ENCODE measurements around the gene CERK. TPM values are rescaled to one million over a fixed set of nuclear protein-coding genes. Genes with fewer than 3 reads are reported as not detected.

Gene CERK
- total RNA-seq, 1 donor from 2014 or later: 46.3 TPM

DNA sequence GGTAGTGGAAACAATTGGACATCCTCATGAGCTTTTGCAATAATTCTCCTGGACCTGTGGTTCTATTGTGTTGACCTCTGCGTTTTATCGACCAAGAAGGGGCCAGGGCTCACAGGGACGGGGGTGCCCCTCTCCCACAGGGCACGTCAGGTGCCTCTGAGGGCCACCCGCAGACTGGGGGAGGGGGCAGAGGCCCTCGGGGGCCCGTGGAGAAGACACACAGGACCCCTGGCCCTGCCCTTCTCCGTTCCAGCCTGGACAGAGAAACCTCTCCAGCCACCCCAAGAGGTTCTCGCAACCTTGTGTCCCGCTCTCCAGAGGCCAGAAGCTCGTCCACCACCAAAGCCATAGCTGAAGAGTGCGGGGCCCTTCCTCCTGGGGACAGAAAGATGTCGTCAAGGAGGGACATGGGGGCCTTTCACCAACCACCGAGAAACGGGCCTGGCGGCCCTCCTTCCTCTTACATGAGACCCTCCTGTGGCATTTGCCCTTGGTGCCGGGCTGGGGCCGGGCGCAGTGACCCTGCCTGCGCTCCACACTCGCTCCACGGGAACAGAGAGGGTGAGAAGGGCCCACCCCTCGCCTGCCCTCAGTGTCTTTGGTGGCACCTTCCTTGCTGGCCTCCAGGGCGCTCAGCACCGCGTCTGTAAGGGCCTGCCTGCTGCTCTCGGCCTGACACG lies 60.6 kb downstream of the CERK start:
- no peaks in the 10 kb centered on the region for H3K36me3 ChIP-seq (ENCODE audit: control insufficient read depth, insufficient read depth, low read length)
- no peak overlapping the region for H3K4me3 ChIP-seq (ENCODE audit: low read depth, low read length)
- DNase-seq (ENCODE audit: low read depth): no peak
- TF ChIP-seq, protein P1, sequence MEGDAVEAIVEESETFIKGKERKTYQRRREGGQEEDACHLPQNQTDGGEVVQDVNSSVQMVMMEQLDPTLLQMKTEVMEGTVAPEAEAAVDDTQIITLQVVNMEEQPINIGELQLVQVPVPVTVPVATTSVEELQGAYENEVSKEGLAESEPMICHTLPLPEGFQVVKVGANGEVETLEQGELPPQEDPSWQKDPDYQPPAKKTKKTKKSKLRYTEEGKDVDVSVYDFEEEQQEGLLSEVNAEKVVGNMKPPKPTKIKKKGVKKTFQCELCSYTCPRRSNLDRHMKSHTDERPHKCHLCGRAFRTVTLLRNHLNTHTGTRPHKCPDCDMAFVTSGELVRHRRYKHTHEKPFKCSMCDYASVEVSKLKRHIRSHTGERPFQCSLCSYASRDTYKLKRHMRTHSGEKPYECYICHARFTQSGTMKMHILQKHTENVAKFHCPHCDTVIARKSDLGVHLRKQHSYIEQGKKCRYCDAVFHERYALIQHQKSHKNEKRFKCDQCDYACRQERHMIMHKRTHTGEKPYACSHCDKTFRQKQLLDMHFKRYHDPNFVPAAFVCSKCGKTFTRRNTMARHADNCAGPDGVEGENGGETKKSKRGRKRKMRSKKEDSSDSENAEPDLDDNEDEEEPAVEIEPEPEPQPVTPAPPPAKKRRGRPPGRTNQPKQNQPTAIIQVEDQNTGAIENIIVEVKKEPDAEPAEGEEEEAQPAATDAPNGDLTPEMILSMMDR (IDR thresholded peaks at IDR 0.05; ENCODE audit: insufficient read depth, low read length, poor library complexity, severe bottlenecking): no peak
- H3K27me3 ChIP-seq (ENCODE audit: control insufficient read depth, insufficient read depth, low read length): no peaks in the 10 kb centered on the region

DNA sequence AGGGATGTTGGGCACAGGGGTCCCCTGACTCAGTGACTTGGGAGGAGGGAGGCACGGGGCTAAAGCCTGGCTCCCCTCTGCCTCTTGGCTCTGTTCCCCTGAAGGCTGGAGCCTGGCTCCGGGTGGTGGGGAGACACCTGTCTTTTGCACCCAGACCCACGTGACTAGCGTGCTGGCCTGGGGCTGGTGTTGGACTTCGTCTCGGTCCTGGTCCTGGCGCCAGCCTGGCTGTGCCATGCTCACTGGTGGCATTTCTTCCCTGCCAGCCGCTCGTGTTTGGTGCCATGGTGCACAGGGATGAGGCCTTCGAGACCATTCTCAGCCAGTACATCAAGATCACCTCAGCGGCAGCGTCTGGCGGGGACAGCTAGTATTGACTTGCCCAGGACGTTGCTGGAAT lies 61.2 kb downstream of the CERK start:
- DNase-seq (ENCODE audit: low read depth): no peak
- TF ChIP-seq, protein P1 (IDR thresholded peaks at IDR 0.05; ENCODE audit: insufficient read depth, low read length, poor library complexity, severe bottlenecking): no peak
- Histone ChIP-seq H3K4me3 (ENCODE audit: low read depth, low read length) (no peak overlapping the region), H3K27me3 (ENCODE audit: control insufficient read depth, insufficient read depth, low read length) (no peaks in the 10 kb centered on the region), H3K36me3 (ENCODE audit: control insufficient read depth, insufficient read depth, low read length) (no peaks in the 10 kb centered on the region)

DNA sequence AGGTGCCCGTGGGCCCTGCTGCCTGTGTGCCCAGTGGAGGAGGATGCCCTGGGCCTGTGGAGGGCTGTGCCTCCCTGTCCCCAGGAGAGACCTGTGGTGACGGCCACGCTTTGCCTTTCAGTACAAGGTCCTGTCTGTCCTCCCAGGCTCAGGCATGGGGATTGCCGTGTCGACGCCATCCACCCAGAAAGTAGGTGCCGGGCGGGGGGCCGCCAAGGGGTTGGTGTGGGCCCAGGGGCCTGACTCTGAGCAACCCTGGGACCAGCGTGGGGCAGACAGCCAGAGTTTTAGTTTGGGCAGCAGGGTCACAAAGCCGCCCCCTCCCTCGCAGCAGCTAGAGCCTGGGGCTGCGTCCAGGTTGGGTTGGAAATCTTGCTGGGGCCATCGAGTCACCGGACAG lies 61.6 kb downstream of the CERK start:
- H3K4me3 ChIP-seq (ENCODE audit: low read depth, low read length): no peak overlapping the region
- no peak for DNase-seq (ENCODE audit: low read depth)
- TF ChIP-seq, protein P1 (IDR thresholded peaks at IDR 0.05; ENCODE audit: insufficient read depth, low read length, poor library complexity, severe bottlenecking): no peak
- no peaks in the 10 kb centered on the region for H3K27me3 ChIP-seq (ENCODE audit: control insufficient read depth, insufficient read depth, low read length)
- no peaks in the 10 kb centered on the region for H3K36me3 ChIP-seq (ENCODE audit: control insufficient read depth, insufficient read depth, low read length)

DNA sequence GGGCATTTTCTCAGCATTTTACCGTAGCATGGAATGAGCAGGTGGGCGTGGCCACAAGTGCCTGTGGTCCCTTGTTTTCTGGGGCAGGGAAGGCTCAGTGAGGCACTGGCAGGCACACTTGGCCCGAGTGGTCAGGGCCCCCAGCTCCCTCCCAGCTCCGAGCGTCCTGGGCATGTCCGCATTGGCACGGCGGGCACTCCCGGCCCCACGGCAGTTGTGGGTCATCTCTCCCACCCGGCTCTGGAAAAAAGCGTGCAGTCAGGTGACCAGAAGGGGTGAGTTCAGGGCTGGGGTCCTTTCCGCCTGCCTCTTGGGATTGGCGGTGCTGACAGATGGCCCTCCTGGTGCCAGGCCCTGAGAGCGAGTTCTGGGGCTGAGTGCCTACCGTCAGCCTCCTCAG lies 62.1 kb downstream of the CERK start:
- DNase-seq (ENCODE audit: low read depth): no peak
- no peaks in the 10 kb centered on the region for H3K36me3 ChIP-seq (ENCODE audit: control insufficient read depth, insufficient read depth, low read length)
- H3K4me3 ChIP-seq (ENCODE audit: low read depth, low read length): no peak overlapping the region
- H3K27me3 ChIP-seq (ENCODE audit: control insufficient read depth, insufficient read depth, low read length): no peaks in the 10 kb centered on the region
- TF ChIP-seq, protein P1 (IDR thresholded peaks at IDR 0.05; ENCODE audit: insufficient read depth, low read length, poor library complexity, severe bottlenecking): no peak

DNA sequence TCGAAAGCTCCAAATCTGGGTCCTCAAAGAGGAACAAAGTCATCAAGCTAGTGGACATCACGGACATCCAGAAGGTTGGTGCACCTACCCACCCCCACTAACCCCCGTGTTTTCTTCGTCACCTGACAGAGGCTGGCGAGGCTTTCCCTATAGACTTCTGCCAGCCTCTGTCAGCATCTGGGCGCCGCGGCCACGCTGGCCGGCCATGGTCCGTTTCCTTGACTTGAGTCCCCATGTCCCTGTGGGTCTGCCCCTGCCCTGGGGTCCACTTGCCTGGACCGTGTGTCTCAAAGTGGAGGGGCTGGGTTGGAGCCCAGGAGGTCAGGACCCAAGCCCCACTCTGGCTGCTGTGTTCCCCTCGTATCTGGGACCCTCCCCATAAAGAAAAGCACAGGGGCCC lies 62.6 kb downstream of the CERK start:
- Histone ChIP-seq H3K36me3 (ENCODE audit: control insufficient read depth, insufficient read depth, low read length) (no peaks in the 10 kb centered on the region), H3K4me3 (ENCODE audit: low read depth, low read length) (no peak overlapping the region), H3K27me3 (ENCODE audit: control insufficient read depth, insufficient read depth, low read length) (no peaks in the 10 kb centered on the region)
- no peak for DNase-seq (ENCODE audit: low read depth)
- TF ChIP-seq, protein P1 (IDR thresholded peaks at IDR 0.05; ENCODE audit: insufficient read depth, low read length, poor library complexity, severe bottlenecking): no peak

DNA sequence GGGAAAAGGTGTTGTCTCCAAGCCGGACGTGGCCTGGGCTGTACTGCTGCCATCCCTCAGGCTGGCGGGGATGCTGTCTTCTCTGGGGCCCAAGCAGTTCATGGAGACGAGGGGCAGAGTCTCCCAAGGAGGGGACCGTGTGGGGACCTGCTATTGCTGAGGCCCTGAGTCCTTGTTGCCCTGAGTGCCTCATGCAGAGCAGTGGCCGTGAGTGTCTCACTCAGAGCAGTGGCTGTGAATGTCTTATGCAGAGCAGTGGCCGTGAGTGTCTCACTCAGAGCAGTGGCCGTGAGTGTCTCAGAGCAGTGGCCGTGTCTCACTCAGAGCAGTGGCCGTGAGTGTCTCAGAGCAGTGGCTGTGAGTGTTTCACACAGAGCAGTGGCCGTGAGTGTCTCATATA lies 63.1 kb downstream of the CERK start:
- TF ChIP-seq, protein P1 (IDR thresholded peaks at IDR 0.05; ENCODE audit: insufficient read depth, low read length, poor library complexity, severe bottlenecking): no peak
- no peaks in the 10 kb centered on the region for H3K36me3 ChIP-seq (ENCODE audit: control insufficient read depth, insufficient read depth, low read length)
- H3K4me3 ChIP-seq (ENCODE audit: low read depth, low read length): no peak overlapping the region
- no peaks in the 10 kb centered on the region for H3K27me3 ChIP-seq (ENCODE audit: control insufficient read depth, insufficient read depth, low read length)
- no peak for DNase-seq (ENCODE audit: low read depth)

Data from kidney epithelial cell (primary cell).